GM12875 (cell line): ENCODE measurements around the gene SPIB.
A peak's percentile ranks its signal among the peaks of the same experiment; 100 is the strongest.

Experiments
- H3K4me3 ChIP-seq: one replicate; pipeline ENCODE4 v1.5.1; 2011; ENCODE audit warnings: low read depth, low read length, control low read depth
- CTCF ChIP-seq: IDR thresholded peaks from 2 replicates; pipeline ENCODE4 v1.5.1; 2011; ENCODE audit warnings: low read depth, mild to moderate bottlenecking, control low read depth, inconsistent platforms, low read length, moderate library complexity, borderline replicate concordance; ENCODE audit not compliant: insufficient read depth

SPIB gene

GRCh38 chr19:50414864-50415660 is 3.7 kb upstream of the SPIB start:
- TF ChIP-seq CTCF: peak; percentile 98
- H3K4me3 ChIP-seq: peak overlapping the region; percentile 35

- peak overlapping the region; percentile 35 for H3K4me3 ChIP-seq
- TF ChIP-seq CTCF: no peak
These were observed 3.1 kb upstream of the SPIB start for GRCh38 chr19:50415661-50416033.

GRCh38 chr19:50416034-50416977 is 2.4 kb upstream of the SPIB start:
- TF ChIP-seq CTCF: no peak
- no peak overlapping the region for H3K4me3 ChIP-seq

GRCh38 chr19:50417111-50418081 is 1.3 kb upstream of the SPIB start:
- TF ChIP-seq CTCF: no peak
- H3K4me3 ChIP-seq: peak overlapping the region; percentile 84

- TF ChIP-seq CTCF: no peak
- peak overlapping the region; percentile 84 for H3K4me3 ChIP-seq
These were observed 363 bp downstream of the SPIB start for GRCh38 chr19:50419022-50419579.

- no peak for TF ChIP-seq CTCF
- H3K4me3 ChIP-seq: peak overlapping the region; percentile 84
These were observed 870 bp downstream of the SPIB start for GRCh38 chr19:50419580-50420035.
